Type B pancreatic cell (in vitro differentiated cells): ENCODE results near the gene FAM229B. TPM values are rescaled to one million over a fixed set of nuclear protein-coding genes. Genes with fewer than 3 reads are reported as not detected.
A peak's percentile ranks its signal among the peaks of the same experiment; 100 is the strongest.
"Not testable (repeated sequence)": the region's sequence is repeated elsewhere in the genome, so short reads cannot be mapped to it uniquely, and the experiment has no call there.

Experiments used
- DNase-seq: peaks from one replicate; pipeline ENCODE4 v3.0.0; 2021; ENCODE audit warnings: mixed read lengths; ENCODE audit not compliant: unreplicated experiment; ENCODE audit errors: extremely low spot score
- H3K27ac Mint-ChIP-seq: 2 replicates; pipeline ENCODE4 v1.8.0; 2021; ENCODE audit warnings: mild to moderate bottlenecking, mixed read lengths
- H3K27me3 Mint-ChIP-seq: 2 replicates; pipeline ENCODE4 v1.8.0; 2021; ENCODE audit warnings: mixed read lengths
- H3K36me3 Mint-ChIP-seq: 2 replicates; pipeline ENCODE4 v1.8.0; 2021; ENCODE audit warnings: mixed read lengths
- H3K4me1 Mint-ChIP-seq: one replicate; pipeline ENCODE4 v1.8.0; 2021; ENCODE audit warnings: mixed read lengths; ENCODE audit not compliant: unreplicated experiment
- H3K4me3 Mint-ChIP-seq: 2 replicates; pipeline ENCODE4 v1.8.0; 2021; ENCODE audit warnings: mild to moderate bottlenecking, mixed read lengths
- H3K9me3 Mint-ChIP-seq: 2 replicates; pipeline ENCODE4 v1.8.0; 2021; ENCODE audit warnings: mixed read lengths
- CTCF ChIP-seq: fragments of 200-600 bp; sonication (generic); conservative IDR thresholded peaks from 2 replicates; pipeline ENCODE4 v1.5.0; 2021; ENCODE audit warnings: antibody characterized with exemption, mild to moderate bottlenecking
- total RNA-seq: library from RNA; stranded (reverse); gene quantifications from 2 replicates; pipeline ENCODE4 v1.2.1, GENCODE V29; 2021; ENCODE audit warnings: low replicate concordance

FAM229B gene
- total RNA-seq, 1 donor from 2014 or later: 29.8 TPM

- Mint-ChIP-seq H3K9me3 (no peaks in the 10 kb centered on the region), H3K4me3 (no peak overlapping the region), H3K4me1 (peaks cover 17% of the 10 kb centered on the region), H3K27ac (no peak overlapping the region), H3K36me3 (no peaks in the 10 kb centered on the region), H3K27me3 (no peaks in the 10 kb centered on the region)
- no peak for DNase-seq
- TF ChIP-seq CTCF: no peak
Measured at GRCh38 chr6:112040956-112041355, 46.4 kb upstream of the FAM229B start.

- no peaks in the 10 kb centered on the region for H3K9me3 Mint-ChIP-seq
- TF ChIP-seq CTCF: no peak
- no peaks in the 10 kb centered on the region for H3K27me3 Mint-ChIP-seq
- peak overlapping the region; percentile 49 for H3K4me3 Mint-ChIP-seq
- peak overlapping the region; percentile 99 for H3K27ac Mint-ChIP-seq
- H3K4me1 Mint-ChIP-seq: peaks cover 17% of the 10 kb centered on the region
- no peak for DNase-seq
- no peaks in the 10 kb centered on the region for H3K36me3 Mint-ChIP-seq
Measured at GRCh38 chr6:112041535-112041934, 45.9 kb upstream of the FAM229B start.

- peak overlapping the region; percentile 99 for H3K27ac Mint-ChIP-seq
- peak overlapping the region; percentile 99 for H3K4me3 Mint-ChIP-seq
- no peaks in the 10 kb centered on the region for H3K36me3 Mint-ChIP-seq
- TF ChIP-seq CTCF: peak; percentile 99
- peaks cover 17% of the 10 kb centered on the region for H3K4me1 Mint-ChIP-seq
- H3K9me3 Mint-ChIP-seq: no peaks in the 10 kb centered on the region
- DNase-seq: peak; percentile 95
- no peaks in the 10 kb centered on the region for H3K27me3 Mint-ChIP-seq
Measured at GRCh38 chr6:112043032-112044007, 44.1 kb upstream of the FAM229B start.

GRCh38 chr6:112044196-112044595, 43.2 kb upstream of the FAM229B start:
- H3K27ac Mint-ChIP-seq: peak overlapping the region; percentile 99

GRCh38 chr6:112044856-112045255, 42.5 kb upstream of the FAM229B start:
- no peak for DNase-seq
- TF ChIP-seq CTCF: no peak
- Mint-ChIP-seq H3K36me3 (no peaks in the 10 kb centered on the region), H3K9me3 (no peaks in the 10 kb centered on the region), H3K4me1 (peaks cover 17% of the 10 kb centered on the region), H3K4me3 (no peak overlapping the region), H3K27me3 (no peaks in the 10 kb centered on the region), H3K27ac (peak overlapping the region; percentile 99)

More at GRCh38 chr6:112044196-112044595, 43.2 kb upstream of the FAM229B start:
- Mint-ChIP-seq H3K4me3 (peak overlapping the region; percentile 99), H3K9me3 (no peaks in the 10 kb centered on the region), H3K36me3 (no peaks in the 10 kb centered on the region), H3K4me1 (peaks cover 17% of the 10 kb centered on the region), H3K27me3 (no peaks in the 10 kb centered on the region)
- no peak for TF ChIP-seq CTCF
- no peak for DNase-seq

- peaks cover 11% of the 10 kb centered on the region for H3K4me1 Mint-ChIP-seq
- not testable (repeated sequence) for H3K4me3 Mint-ChIP-seq, DNase-seq, H3K9me3 Mint-ChIP-seq, H3K27me3 Mint-ChIP-seq, H3K27ac Mint-ChIP-seq, H3K36me3 Mint-ChIP-seq
Measured at GRCh38 chr6:112047523-112047922, 39.9 kb upstream of the FAM229B start.
